ENCODE measurements around the gene P3H4.
A peak's percentile ranks its signal among the peaks of the same experiment; 100 is the strongest.
"Not testable (repeated sequence)": the region's sequence is repeated elsewhere in the genome, so short reads cannot be mapped to it uniquely, and the experiment has no call there.

The P3H4 gene

DNA sequence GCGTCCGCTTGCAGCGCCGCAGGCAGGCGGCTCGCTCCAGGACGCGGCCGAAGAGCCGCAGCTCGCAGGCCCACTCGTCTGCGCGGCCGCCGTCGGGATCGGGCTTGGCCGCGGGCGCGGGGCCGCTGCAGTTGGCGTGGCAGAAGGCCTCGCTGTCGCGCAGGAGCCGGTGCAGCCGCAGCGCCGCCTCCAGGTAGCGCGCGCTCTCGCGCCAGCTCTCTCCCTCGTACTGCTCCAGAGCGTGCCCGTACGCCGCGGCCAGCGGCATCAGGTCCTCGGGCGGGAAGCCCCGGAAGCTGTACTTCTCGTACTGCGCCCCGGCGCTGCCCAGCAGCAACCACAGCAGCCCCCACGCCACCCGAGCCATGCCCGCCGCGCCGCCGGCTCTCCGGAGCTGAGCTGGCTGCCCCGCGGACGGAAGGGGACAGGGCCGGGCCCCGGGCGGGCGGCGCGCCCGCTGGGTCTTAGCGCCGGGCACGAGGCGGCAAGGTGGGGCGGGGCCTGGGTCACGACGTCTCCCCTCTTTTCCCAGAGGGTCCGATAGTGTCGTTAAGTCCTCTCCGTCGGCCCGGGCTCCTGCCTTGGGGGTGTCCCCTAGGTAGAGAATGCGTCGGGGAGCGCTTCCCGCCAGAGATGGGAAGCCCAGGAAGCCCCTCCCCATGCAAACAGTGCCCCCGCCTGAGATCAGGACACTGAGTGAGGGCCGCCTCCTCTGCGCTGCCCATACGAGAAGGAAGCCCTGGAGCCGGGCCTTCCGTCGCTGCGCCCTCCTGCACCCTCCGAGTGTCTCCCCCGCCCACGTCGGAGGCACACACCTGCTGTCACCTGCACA is at the start of gene P3H4:
Gene P3H4, minus strand, starts transcription at position 401 of the 832 bp plus-strand sequence. Its CDS starts 34 bp downstream, at position 367.
- peak within 1 kb of the TSS; percentile 65 for H3K4me3 ChIP-seq (ENCODE audit: low read depth, low read length)
- no peak for DNase-seq (ENCODE audit: low read depth)
- TF ChIP-seq, protein P1, sequence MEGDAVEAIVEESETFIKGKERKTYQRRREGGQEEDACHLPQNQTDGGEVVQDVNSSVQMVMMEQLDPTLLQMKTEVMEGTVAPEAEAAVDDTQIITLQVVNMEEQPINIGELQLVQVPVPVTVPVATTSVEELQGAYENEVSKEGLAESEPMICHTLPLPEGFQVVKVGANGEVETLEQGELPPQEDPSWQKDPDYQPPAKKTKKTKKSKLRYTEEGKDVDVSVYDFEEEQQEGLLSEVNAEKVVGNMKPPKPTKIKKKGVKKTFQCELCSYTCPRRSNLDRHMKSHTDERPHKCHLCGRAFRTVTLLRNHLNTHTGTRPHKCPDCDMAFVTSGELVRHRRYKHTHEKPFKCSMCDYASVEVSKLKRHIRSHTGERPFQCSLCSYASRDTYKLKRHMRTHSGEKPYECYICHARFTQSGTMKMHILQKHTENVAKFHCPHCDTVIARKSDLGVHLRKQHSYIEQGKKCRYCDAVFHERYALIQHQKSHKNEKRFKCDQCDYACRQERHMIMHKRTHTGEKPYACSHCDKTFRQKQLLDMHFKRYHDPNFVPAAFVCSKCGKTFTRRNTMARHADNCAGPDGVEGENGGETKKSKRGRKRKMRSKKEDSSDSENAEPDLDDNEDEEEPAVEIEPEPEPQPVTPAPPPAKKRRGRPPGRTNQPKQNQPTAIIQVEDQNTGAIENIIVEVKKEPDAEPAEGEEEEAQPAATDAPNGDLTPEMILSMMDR (IDR thresholded peaks at IDR 0.05; ENCODE audit: low read depth, low read length, missing control alignments): peak; percentile 73

DNA sequence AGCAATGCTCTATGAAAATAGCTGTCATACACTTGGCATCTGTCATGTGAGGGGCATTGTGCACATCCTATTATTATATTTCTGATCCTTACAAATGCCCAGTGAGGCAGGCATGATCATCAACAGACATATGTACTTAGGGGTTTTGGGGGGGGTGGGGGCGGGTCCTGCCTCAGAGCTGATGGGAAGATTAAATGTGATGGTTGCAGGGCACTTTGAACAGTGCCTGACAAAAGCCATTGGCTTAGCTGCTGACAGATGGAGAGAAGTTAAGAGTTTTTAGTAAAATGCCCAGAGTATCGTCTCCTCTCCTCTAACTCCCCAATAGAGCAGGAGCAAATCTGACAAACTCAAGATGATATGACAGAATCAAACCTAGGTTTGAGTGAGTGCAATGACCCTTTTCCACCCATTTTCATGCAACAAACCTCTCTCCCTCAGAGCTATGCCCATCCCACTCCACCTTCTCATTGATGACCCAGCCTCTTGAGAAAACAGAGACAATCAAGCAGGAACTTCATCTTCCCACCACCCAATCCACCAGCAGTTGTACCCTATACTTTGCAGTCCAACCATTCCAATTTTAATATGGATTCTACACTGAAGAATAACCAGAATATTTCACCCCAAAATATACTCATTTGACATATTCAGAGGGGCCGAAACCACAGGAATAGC is 48.6 kb upstream of the P3H4 start:
- TF ChIP-seq, protein P1 (IDR thresholded peaks at IDR 0.05; ENCODE audit: low read depth, low read length, missing control alignments): no peak
- no peak for DNase-seq (ENCODE audit: low read depth)
- no peak overlapping the region for H3K4me3 ChIP-seq (ENCODE audit: low read depth, low read length)

- DNase-seq (ENCODE audit: low read depth); H3K4me3 ChIP-seq (ENCODE audit: low read depth, low read length): not testable (repeated sequence)
These were observed 39.6 kb upstream of the P3H4 start for GRCh38 chr17:41851382-41851781.

- H3K4me3 ChIP-seq (ENCODE audit: low read depth, low read length): no peak overlapping the region
- TF ChIP-seq, protein P1 (IDR thresholded peaks at IDR 0.05; ENCODE audit: low read depth, low read length, missing control alignments): no peak
- DNase-seq (ENCODE audit: low read depth): no peak
These were observed 37.7 kb upstream of the P3H4 start for GRCh38 chr17:41849251-41849990.

DNA sequence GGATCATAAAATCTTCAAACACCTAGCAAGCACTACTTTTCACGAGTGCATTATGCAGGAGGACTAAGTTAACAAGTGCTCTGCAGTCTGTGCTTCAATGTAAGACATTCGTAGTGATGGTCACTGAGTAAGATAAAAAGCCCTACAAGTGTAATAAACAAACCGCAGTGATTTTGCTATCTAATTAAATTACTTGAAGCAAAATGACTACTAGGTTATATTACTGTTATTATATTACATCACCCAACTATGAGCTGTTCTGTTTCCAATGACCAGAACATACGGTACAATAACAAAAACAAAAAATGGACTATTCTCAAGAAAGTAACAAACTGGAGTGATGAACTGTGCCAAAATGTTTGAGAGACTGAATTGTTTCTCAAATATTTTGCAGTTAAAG is 37.0 kb upstream of the P3H4 start:
- no peak overlapping the region for H3K4me3 ChIP-seq (ENCODE audit: low read depth, low read length)
- TF ChIP-seq, protein P1 (IDR thresholded peaks at IDR 0.05; ENCODE audit: low read depth, low read length, missing control alignments): no peak
- no peak for DNase-seq (ENCODE audit: low read depth)

DNA sequence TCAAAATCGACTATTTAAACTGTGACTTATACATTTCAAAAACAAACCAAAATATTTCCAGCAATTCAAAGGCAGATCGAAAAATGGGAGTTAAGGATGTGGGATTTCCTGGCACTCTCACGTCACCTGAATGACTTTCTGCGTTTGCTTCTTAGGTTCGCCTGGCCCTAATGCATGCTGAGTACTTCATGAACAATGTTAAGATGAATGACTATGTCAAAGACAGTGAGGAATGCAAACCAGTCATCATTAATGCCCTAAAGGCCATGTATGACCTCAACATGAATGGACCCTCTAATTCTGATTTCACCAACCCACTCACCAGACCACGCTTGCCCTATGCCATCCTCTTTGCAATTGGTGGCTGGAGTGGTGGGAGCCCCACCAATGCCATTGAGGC is 33.2 kb upstream of the P3H4 start:
- TF ChIP-seq, protein P1 (IDR thresholded peaks at IDR 0.05; ENCODE audit: low read depth, low read length, missing control alignments): no peak
- H3K4me3 ChIP-seq (ENCODE audit: low read depth, low read length): no peak overlapping the region
- DNase-seq (ENCODE audit: low read depth): no peak

GRCh38 chr17:41840781-41841180 is 29.0 kb upstream of the P3H4 start:
- H3K4me3 ChIP-seq (ENCODE audit: low read depth, low read length); DNase-seq (ENCODE audit: low read depth): not testable (repeated sequence)

DNA sequence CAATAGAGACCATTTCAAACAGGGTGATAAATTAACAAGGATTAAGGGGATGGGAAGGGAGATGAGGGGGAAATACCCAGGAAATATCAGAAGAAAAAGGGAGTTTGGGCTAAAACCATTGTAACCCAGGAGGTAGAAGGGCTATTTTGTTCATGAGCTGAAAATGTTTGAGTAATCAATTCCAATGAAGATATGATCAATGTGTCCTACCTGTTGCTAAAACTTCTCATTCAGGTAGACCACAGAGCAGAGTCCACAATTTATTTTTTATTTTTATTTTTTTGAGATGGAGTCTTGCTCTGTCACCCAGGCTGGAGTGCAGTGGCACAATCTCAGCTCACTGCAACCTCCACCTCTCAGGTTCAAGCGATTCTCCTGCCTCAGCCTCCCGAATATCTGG is 27.7 kb upstream of the P3H4 start:
- H3K4me3 ChIP-seq (ENCODE audit: low read depth, low read length); DNase-seq (ENCODE audit: low read depth): not testable (repeated sequence)
